Erythroblast (primary cell): ENCODE results near the gene PCDH15.

Experiments
- GATA1 ChIP-seq: IDR thresholded peaks from 2 replicates; pipeline ENCODE4 v1.6.1; 2011; ENCODE audit warnings: low read depth, mild to moderate bottlenecking, control low read depth, low read length, moderate library complexity
- POLR2A ChIP-seq: IDR thresholded peaks from 2 replicates; pipeline ENCODE4 v1.6.1; 2011; ENCODE audit warnings: mild to moderate bottlenecking, low read length

DNA sequence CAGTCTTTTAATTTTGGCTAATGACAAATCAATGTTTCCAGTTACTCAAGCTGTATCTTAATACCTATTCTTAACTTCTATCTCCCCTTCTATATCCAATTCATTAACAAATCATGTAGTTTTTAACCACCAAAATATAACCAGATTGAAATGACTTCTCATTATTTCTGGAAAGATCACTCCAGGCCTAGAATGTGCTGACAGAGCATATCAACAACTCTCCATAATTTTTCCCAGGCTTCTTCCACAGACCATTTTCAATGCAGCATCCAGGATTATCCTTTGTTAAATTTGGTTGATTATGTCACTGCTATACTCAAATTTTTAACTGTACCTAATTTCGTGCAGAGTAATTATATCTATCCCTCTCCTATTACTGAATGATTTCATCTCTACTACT is 704.1 kb downstream of the PCDH15 start:
- TF ChIP-seq POLR2A (no peak), GATA1 (no peak)
